Ovary (tissue), 9 donors: ENCODE data around the gene STX4. TPM values are rescaled to one million over a fixed set of nuclear protein-coding genes. Genes with fewer than 3 reads are reported as not detected.

Source experiments
- DNase-seq, 5 donors: peaks; one replicate each; pipeline ENCODE4 v3.0.0-alpha.2; 2019 to 2020
- H3K27ac ChIP-seq, 2 donors: fragments of 200-600 bp; one replicate each; pipeline versions ENCODE4 v1.5.1 to v1.8.0; 2019 to 2022
- H3K27me3 ChIP-seq: fragments of 200-600 bp; one replicate; pipeline ENCODE4 v1.8.0; 2022
- H3K36me3 ChIP-seq: fragments of 200-600 bp; sonication (generic); one replicate; pipeline ENCODE4 v1.5.1; 2019
- H3K4me1 ChIP-seq: one replicate; pipeline ENCODE4 v1.8.1; 2013; ENCODE audit warnings: mild to moderate bottlenecking, moderate library complexity; ENCODE audit not compliant: insufficient read depth
- H3K4me3 ChIP-seq: fragments of 200-600 bp; sonication (generic); one replicate; pipeline ENCODE4 v1.5.1; 2017
- H3K9me3 ChIP-seq, 2 donors: fragments of 200-600 bp in 1 of 2; sonication (generic) in 1 of 2; one replicate each; pipeline versions ENCODE4 v1.5.1 to v1.8.1; 2013 to 2019; ENCODE audit warnings: mild to moderate bottlenecking in 1 of 2, moderate library complexity in 1 of 2
- EP300 ChIP-seq: sonication (generic); formaldehyde crosslinking; IDR thresholded peaks from one replicate; pipeline ENCODE4 v1.6.1; 2017; ENCODE audit warnings: antibody characterized with exemption
- POLR2A ChIP-seq: fragments of 450-650 bp; IDR thresholded peaks from one replicate; pipeline ENCODE4 v1.6.1; 2017; ENCODE audit warnings: antibody characterized with exemption, mild to moderate bottlenecking, moderate library complexity
- WGBS, 3 donors: extraction: QIAGEN DNeasy Blood & Tissue Kit in 1 of 3; methylation state at CpG; one replicate each; pipeline versions ENCODE4 v1.1.5 to v1.1.7; 2013 to 2017; 5-methylcytosine and 5-hydroxymethylcytosine counted together
- intact Hi-C, 4 donors: fragments of 100-400 bp; cut with DNase I; formaldehyde crosslinking; loops; one replicate each; pipeline versions ENCODE4 v1.11.0 to v1.15.1; 2022 to 2023
- polyA plus RNA-seq, 2 donors: library from polyadenylated mRNA; stranded (reverse); fragments of 200-250 nt in 1 of 2; fragments of 350-450 nt in 1 of 2; fragmentation: Illumina TruSeq in 1 of 2; extraction: RNeasy Lipid Tissue Mini Kit (QIAGEN cat#74804) in 1 of 2; gene quantifications; one replicate each; pipeline ENCODE4 v1.2.3, GENCODE V29; 2013 to 2014
- total RNA-seq, 7 donors: library from RNA; depleted of rRNA in 2 of 7; stranded (reverse); fragments of >200 nt in 2 of 7; fragmentation: NEBNext Ultra II Directional in 3 of 7; extraction: Animal tissue kit (Norgen Biotek cat#: 25700) in 3 of 7; gene quantifications; one replicate each; pipeline versions ENCODE4 v1.1.0 to v1.2.4, GENCODE V29; 2016 to 2023
- TF ChIP-seq, protein P1 (sequence below), 3 donors: fragments of 450-650 bp in 2 of 3; fragments of 200-600 bp in 1 of 3; IDR thresholded peaks; one replicate each; pipeline versions ENCODE4 v1.5.1 to v1.8.0; 2016 to 2022; ENCODE audit warnings: antibody characterized with exemption in 3 of 3, mild to moderate bottlenecking in 1 of 3
- donor health status: DM: no; HTN: no; CAD: no; lungs with moderate emphysema.
- donor health status: DM: no; HTN: no; CAD: no.
- donor health status: Bipolar disorder and iron deficiency.
- donor health status: DM: yes; HTN: yes; CAD: no.
- donor health status: DM: no; HTN: no; CAD: no.
- donor health status: DM: yes; HTN: yes; CAD: no.

The STX4 gene
- total and polyA plus RNA-seq, 9 donors = 26.2 to 73.8 (median 53.8) TPM

DNA sequence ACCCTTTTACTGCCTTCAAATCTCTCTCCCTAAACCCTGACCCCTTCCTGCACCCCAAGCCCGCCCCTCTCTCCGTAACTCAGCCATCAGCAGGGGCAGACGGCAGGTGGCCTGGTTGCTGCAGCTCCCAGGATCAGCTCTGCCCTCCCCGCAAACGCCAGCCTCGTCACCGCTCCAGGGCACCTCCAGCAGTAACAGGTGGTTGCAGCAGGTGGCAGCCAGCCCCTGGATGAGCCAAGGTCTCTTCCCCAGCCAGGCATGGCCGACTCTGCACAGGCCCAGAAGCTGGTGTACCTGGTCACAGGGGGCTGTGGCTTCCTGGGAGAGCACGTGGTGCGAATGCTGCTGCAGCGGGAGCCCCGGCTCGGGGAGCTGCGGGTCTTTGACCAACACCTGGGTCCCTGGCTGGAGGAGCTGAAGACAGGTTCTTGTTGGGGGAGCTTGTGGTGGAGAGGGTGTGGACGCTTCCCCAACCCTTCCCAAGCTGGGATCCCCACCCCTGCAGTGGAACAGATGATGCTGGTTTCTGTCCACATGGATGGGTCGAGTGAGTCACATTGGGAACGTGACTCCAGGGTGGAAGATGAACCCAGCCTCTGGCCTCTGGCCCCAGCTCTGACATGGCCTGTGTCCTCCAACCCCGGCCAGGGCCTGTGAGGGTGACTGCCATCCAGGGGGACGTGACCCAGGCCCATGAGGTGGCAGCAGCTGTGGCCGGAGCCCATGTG is 47.8 kb upstream of the STX4 start:
- TF ChIP-seq POLR2A = no peak
- TF ChIP-seq EP300 = no peak
- TF ChIP-seq, protein P1, sequence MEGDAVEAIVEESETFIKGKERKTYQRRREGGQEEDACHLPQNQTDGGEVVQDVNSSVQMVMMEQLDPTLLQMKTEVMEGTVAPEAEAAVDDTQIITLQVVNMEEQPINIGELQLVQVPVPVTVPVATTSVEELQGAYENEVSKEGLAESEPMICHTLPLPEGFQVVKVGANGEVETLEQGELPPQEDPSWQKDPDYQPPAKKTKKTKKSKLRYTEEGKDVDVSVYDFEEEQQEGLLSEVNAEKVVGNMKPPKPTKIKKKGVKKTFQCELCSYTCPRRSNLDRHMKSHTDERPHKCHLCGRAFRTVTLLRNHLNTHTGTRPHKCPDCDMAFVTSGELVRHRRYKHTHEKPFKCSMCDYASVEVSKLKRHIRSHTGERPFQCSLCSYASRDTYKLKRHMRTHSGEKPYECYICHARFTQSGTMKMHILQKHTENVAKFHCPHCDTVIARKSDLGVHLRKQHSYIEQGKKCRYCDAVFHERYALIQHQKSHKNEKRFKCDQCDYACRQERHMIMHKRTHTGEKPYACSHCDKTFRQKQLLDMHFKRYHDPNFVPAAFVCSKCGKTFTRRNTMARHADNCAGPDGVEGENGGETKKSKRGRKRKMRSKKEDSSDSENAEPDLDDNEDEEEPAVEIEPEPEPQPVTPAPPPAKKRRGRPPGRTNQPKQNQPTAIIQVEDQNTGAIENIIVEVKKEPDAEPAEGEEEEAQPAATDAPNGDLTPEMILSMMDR (IDR thresholded peaks at IDR 0.05) = no peak
- H3K9me3 ChIP-seq = no peaks in the 10 kb centered on the region
- peaks cover 8% of the 10 kb centered on the region for H3K4me1 ChIP-seq
- WGBS, 3 donors = 35 to 51% (median 44%) methylated on average over 18 to 20 of the region's 20 CpGs
- H3K27ac ChIP-seq = no peak overlapping the region
- no peaks in the 10 kb centered on the region for H3K36me3 ChIP-seq
- peak in 4 of 5 donors; percentile 46 to 63 (median 52) for DNase-seq
- intact Hi-C loops = loop anchor here (2.0 to 10.0 kb wide), 6 partner anchors 49 to 889 kb away; partner anchors contain the start of genes ZNF843 (in 4 of the 4), ZNF267 (in 2 of the 4) and STX4 (in 1 of the 4)
- H3K4me3 ChIP-seq = peak overlapping the region; percentile 42
- no peaks in the 10 kb centered on the region for H3K27me3 ChIP-seq

DNA sequence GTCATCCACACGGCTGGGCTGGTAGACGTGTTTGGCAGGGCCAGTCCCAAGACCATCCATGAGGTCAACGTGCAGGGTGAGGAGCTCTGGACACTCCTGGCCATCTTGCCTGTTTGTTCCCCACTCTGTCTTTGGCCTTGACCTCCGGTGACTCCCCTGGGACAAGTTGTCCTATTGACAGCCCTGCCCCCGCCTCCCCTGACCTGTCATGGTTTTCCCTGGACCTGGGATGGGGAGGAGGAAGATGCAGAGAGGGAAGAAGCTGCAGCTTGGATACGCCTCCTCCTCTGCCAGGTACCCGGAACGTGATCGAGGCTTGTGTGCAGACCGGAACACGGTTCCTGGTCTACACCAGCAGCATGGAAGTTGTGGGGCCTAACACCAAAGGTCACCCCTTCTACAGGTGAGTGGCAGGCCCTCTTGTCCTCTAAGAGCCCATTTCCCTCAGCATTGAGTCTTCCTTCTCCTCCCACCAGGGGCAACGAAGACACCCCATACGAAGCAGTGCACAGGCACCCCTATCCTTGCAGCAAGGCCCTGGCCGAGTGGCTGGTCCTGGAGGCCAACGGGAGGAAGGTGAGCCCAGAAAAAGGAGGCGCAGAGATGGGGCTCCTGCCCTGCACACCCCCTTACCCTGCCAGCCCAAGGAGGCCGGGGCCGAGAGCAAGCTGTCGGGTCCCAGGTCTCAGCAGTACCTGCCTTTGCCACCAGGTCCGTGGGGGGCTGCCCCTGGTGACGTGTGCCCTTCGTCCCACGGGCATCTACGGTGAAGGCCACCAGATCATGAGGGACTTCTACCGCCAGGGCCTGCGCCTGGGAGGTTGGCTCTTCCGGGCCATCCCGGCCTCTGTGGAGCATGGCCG is 47.0 kb upstream of the STX4 start:
- Histone ChIP-seq H3K4me3 (no peak overlapping the region), H3K27me3 (no peaks in the 10 kb centered on the region), H3K9me3 (no peaks in the 10 kb centered on the region), H3K27ac (peak overlapping the region in 1 of 2 donors; percentile 12), H3K36me3 (no peaks in the 10 kb centered on the region), H3K4me1 (peaks cover 8% of the 10 kb centered on the region)
- 84 to 89% (median 86%) methylated on average over 29 of the region's 29 CpGs for WGBS, 3 donors
- TF ChIP-seq, protein P1 (IDR thresholded peaks at IDR 0.05) = no peak
- TF ChIP-seq POLR2A = no peak
- TF ChIP-seq EP300 = no peak
- DNase-seq = no peak
- intact Hi-C loops = loop anchor here (5.0 to 10.0 kb wide), 5 partner anchors 48 to 888 kb away; partner anchors contain the start of genes ZNF843 (in 4 of the 4), ZNF267 (in 2 of the 4) and STX4 (in 1 of the 4)

DNA sequence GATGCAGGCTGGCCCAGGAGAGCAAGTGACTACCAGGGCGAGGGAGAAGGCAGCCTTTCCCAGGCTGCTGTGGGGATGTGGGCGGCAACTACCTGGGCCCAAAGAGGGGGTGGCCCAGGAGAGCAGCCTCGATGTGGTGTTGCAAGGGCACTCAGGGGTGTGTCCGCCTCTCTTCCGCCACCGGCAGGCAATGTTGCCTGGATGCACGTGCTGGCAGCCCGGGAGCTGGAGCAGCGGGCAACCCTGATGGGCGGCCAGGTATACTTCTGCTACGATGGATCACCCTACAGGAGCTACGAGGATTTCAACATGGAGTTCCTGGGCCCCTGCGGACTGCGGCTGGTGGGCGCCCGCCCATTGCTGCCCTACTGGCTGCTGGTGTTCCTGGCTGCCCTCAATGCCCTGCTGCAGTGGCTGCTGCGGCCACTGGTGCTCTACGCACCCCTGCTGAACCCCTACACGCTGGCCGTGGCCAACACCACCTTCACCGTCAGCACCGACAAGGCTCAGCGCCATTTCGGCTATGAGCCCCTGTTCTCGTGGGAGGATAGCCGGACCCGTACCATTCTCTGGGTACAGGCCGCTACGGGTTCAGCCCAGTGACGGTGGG is 45.7 kb upstream of the STX4 start:
- 89 to 93% (median 92%) methylated on average over 29 to 30 of the region's 30 CpGs for WGBS, 3 donors
- intact Hi-C loops = loop anchor here (5.0 to 10.0 kb wide), 5 partner anchors 47 to 887 kb away; partner anchors contain the start of genes ZNF843 (in 4 of the 4), ZNF267 (in 2 of the 4) and STX4 (in 1 of the 4)
- no peak for DNase-seq
- Histone ChIP-seq H3K27me3 (no peaks in the 10 kb centered on the region), H3K4me1 (peaks cover 8% of the 10 kb centered on the region), H3K9me3 (no peaks in the 10 kb centered on the region), H3K27ac (no peak overlapping the region), H3K4me3 (no peak overlapping the region), H3K36me3 (no peaks in the 10 kb centered on the region)
- TF ChIP-seq, protein P1 (IDR thresholded peaks at IDR 0.05) = no peak
- no peak for TF ChIP-seq POLR2A
- no peak for TF ChIP-seq EP300

GRCh38 chr16:30989469-30990047 is 43.8 kb upstream of the STX4 start:
- 82 to 85% (median 85%) methylated on average over 23 of the region's 23 CpGs for WGBS, 3 donors
- no peaks in the 10 kb centered on the region for H3K36me3 ChIP-seq
- H3K27ac ChIP-seq = no peak overlapping the region
- DNase-seq = no peak
- peaks cover 8% of the 10 kb centered on the region for H3K4me1 ChIP-seq
- TF ChIP-seq EP300 = no peak
- TF ChIP-seq POLR2A = no peak
- TF ChIP-seq, protein P1 (IDR thresholded peaks at IDR 0.05) = no peak
- no peaks in the 10 kb centered on the region for H3K27me3 ChIP-seq
- no peak overlapping the region for H3K4me3 ChIP-seq
- intact Hi-C loops = loop anchor here (5.0 to 10.0 kb wide), 7 partner anchors 38 to 885 kb away; partner anchors contain the start of genes ZNF843 (in 4 of the 4), ZNF267 (in 2 of the 4), FUS (in 1 of the 4) and STX4 (in 1 of the 4)
- no peaks in the 10 kb centered on the region for H3K9me3 ChIP-seq
